ENCODE data around the gene PDGFC.

The PDGFC gene

GRCh38 chr4:156961196-156962057 lies 10.2 kb downstream of the PDGFC start:
- H3K27me3 ChIP-seq (ENCODE audit: control insufficient read depth in 1 of 2, insufficient read depth in 2 of 2, low read length in 2 of 2): no peaks in the 10 kb centered on the region
- peak overlapping the region in 1 of 2 donors; percentile 44 for H3K4me3 ChIP-seq (ENCODE audit: low read length in 2 of 2)
- H3K36me3 ChIP-seq (ENCODE audit: control insufficient read depth in 2 of 2, insufficient read depth in 2 of 2, low read length in 2 of 2): no peaks in the 10 kb centered on the region
- no peak overlapping the region for H3K9ac ChIP-seq (ENCODE audit: low read length in 2 of 2)
- peaks cover 8% of the 10 kb centered on the region for H3K4me1 ChIP-seq (ENCODE audit: control insufficient read depth, insufficient read depth, low read length)
- peak overlapping the region; percentile 50 for H3K27ac ChIP-seq (ENCODE audit: low read length)
- H3K9me3 ChIP-seq (ENCODE audit: control insufficient read depth in 2 of 2, low read length in 2 of 2): no peaks in the 10 kb centered on the region

- Histone ChIP-seq H3K4me3 (ENCODE audit: low read length in 2 of 2) (no peak overlapping the region), H3K36me3 (ENCODE audit: control insufficient read depth in 2 of 2, insufficient read depth in 2 of 2, low read length in 2 of 2) (no peaks in the 10 kb centered on the region), H3K9ac (ENCODE audit: low read length in 2 of 2) (no peak overlapping the region), H3K27ac (ENCODE audit: low read length) (no peak overlapping the region), H3K27me3 (ENCODE audit: control insufficient read depth in 1 of 2, insufficient read depth in 2 of 2, low read length in 2 of 2) (no peaks in the 10 kb centered on the region), H3K9me3 (ENCODE audit: control insufficient read depth in 2 of 2, low read length in 2 of 2) (no peaks in the 10 kb centered on the region), H3K4me1 (ENCODE audit: control insufficient read depth, insufficient read depth, low read length) (peaks cover 12% of the 10 kb centered on the region)
These were observed 12.3 kb downstream of the PDGFC start for GRCh38 chr4:156959298-156959702.

DNA sequence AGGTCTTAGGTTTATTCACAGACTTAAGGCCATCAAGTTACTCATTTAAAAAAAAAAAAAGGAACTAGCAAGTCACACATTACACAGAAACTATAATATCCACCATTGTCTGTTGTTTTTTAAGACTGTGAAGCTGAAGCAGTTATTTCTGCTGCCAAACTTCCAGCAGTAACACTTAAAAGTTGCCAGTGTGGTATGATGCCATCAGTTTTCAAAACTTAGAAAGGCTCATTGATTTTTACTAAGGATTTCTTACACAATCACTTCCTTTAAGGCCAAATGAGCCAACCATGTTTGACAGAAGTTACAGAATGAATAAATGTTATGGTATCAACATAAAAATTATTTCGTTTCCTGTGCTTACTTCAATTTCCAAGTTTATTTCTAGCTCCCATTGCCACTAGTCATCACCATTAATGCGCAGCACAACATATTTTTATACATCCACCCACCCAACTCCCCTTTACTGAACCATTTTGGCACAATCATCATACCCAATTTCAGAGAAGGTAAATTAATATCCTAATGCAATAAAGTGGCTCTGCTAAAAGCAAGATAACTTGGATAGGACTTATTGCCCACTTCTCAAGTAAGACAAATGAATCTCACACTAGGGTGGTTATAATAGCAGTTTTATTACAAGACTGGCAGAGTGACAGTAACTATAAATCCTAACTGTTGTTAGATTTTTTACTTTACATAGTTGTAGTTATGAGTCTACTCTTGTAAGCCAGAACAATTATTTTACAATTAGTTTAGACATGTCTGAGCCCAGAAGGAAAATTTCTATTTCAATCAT lies 13.1 kb downstream of the PDGFC start:
- H3K27ac ChIP-seq (ENCODE audit: low read length): no peak overlapping the region
- H3K4me1 ChIP-seq (ENCODE audit: control insufficient read depth, insufficient read depth, low read length): peaks cover 12% of the 10 kb centered on the region
- no peaks in the 10 kb centered on the region for H3K9me3 ChIP-seq (ENCODE audit: control insufficient read depth in 2 of 2, low read length in 2 of 2)
- no peaks in the 10 kb centered on the region for H3K36me3 ChIP-seq (ENCODE audit: control insufficient read depth in 2 of 2, insufficient read depth in 2 of 2, low read length in 2 of 2)
- no peak overlapping the region for H3K4me3 ChIP-seq (ENCODE audit: low read length in 2 of 2)
- no peak overlapping the region for H3K9ac ChIP-seq (ENCODE audit: low read length in 2 of 2)
- H3K27me3 ChIP-seq (ENCODE audit: control insufficient read depth in 1 of 2, insufficient read depth in 2 of 2, low read length in 2 of 2): no peaks in the 10 kb centered on the region

DNA sequence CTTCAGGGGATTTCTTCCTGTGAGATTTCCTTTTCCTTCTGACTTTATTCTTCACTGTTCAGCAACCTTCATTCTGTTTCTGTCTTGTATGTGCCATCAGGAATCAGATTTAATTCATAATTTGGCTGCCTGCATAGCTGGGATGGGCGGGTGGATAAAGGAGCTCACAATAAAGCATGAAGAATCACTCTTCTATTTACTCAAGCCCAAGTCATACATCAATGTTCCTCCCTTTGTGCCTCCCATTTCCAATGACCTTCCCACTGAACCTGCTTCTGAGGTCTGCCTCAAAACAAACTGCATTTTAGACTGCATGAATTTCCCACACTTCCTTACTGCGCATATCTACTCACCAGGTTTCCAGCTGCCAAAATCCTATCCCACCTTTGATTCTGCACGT lies 14.0 kb downstream of the PDGFC start:
- peaks cover 8% of the 10 kb centered on the region for H3K4me1 ChIP-seq (ENCODE audit: control insufficient read depth, insufficient read depth, low read length)

DNA sequence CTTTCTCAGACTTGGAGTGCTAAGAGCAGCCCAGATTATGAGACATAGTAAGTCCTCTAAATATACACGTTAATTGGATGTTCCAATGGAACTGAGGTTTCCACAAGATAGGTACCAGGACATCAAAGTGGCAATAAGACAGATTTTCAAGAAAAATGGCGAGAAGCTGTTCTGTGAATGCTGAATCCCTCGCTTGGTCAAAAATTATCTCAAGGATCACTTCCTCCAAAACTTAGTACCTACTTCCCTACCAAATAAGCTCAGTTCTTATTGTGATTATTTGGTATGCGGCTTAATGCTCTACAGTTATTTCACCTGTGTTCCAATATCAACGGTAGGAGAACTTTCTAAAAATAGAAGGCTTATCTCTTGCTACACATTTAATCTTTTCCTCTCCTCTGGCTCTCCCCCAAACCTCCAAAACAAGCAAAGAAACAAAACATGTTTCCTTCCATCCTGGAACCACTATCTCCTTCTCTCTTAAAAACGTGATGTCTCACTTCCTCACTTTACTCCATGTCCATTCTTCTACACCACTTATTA lies 14.7 kb downstream of the PDGFC start:
- Histone ChIP-seq H3K9me3 (ENCODE audit: control insufficient read depth in 2 of 2, low read length in 2 of 2) (no peaks in the 10 kb centered on the region), H3K4me3 (ENCODE audit: low read length in 2 of 2) (no peak overlapping the region), H3K36me3 (ENCODE audit: control insufficient read depth in 2 of 2, insufficient read depth in 2 of 2, low read length in 2 of 2) (no peaks in the 10 kb centered on the region), H3K9ac (ENCODE audit: low read length in 2 of 2) (no peak overlapping the region), H3K27me3 (ENCODE audit: control insufficient read depth in 1 of 2, insufficient read depth in 2 of 2, low read length in 2 of 2) (no peaks in the 10 kb centered on the region), H3K4me1 (ENCODE audit: control insufficient read depth, insufficient read depth, low read length) (peaks cover 8% of the 10 kb centered on the region), H3K27ac (ENCODE audit: low read length) (no peak overlapping the region)

More for the DNA sequence above, 14.0 kb downstream of the PDGFC start:
- no peak overlapping the region for H3K27ac ChIP-seq (ENCODE audit: low read length)
- no peak overlapping the region for H3K4me3 ChIP-seq (ENCODE audit: low read length in 2 of 2)
- H3K36me3 ChIP-seq (ENCODE audit: control insufficient read depth in 2 of 2, insufficient read depth in 2 of 2, low read length in 2 of 2): no peaks in the 10 kb centered on the region
- no peaks in the 10 kb centered on the region for H3K9me3 ChIP-seq (ENCODE audit: control insufficient read depth in 2 of 2, low read length in 2 of 2)
- H3K27me3 ChIP-seq (ENCODE audit: control insufficient read depth in 1 of 2, insufficient read depth in 2 of 2, low read length in 2 of 2): no peaks in the 10 kb centered on the region
- H3K9ac ChIP-seq (ENCODE audit: low read length in 2 of 2): no peak overlapping the region

DNA sequence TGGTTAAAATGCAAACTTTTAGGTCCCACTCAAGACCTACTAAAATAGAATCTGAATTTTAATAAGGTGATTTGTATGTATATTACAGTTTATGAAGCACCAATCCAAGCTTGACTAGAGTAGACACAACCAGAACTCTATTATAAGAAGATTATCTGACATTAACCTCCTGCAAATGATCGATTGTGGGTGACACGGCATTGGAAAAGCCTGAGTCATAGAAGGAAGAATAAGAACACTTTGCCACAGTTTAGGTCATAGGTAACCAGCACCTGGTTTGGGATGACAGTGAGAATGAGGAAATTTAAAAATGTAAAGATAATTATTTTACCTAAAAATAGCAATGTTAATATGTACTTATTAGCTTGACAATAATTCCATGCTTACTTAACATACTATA lies 15.2 kb downstream of the PDGFC start:
- Histone ChIP-seq H3K9ac (ENCODE audit: low read length in 2 of 2) (no peak overlapping the region), H3K9me3 (ENCODE audit: control insufficient read depth in 2 of 2, low read length in 2 of 2) (no peaks in the 10 kb centered on the region), H3K36me3 (ENCODE audit: control insufficient read depth in 2 of 2, insufficient read depth in 2 of 2, low read length in 2 of 2) (no peaks in the 10 kb centered on the region), H3K4me1 (ENCODE audit: control insufficient read depth, insufficient read depth, low read length) (peaks cover 8% of the 10 kb centered on the region), H3K4me3 (ENCODE audit: low read length in 2 of 2) (no peak overlapping the region), H3K27ac (ENCODE audit: low read length) (no peak overlapping the region), H3K27me3 (ENCODE audit: control insufficient read depth in 1 of 2, insufficient read depth in 2 of 2, low read length in 2 of 2) (no peaks in the 10 kb centered on the region)

- Histone ChIP-seq H3K27ac (ENCODE audit: low read length) (no peak overlapping the region), H3K9me3 (ENCODE audit: control insufficient read depth in 2 of 2, low read length in 2 of 2) (no peaks in the 10 kb centered on the region), H3K9ac (ENCODE audit: low read length in 2 of 2) (no peak overlapping the region), H3K4me3 (ENCODE audit: low read length in 2 of 2) (no peak overlapping the region), H3K36me3 (ENCODE audit: control insufficient read depth in 2 of 2, insufficient read depth in 2 of 2, low read length in 2 of 2) (no peaks in the 10 kb centered on the region), H3K27me3 (ENCODE audit: control insufficient read depth in 1 of 2, insufficient read depth in 2 of 2, low read length in 2 of 2) (no peaks in the 10 kb centered on the region), H3K4me1 (ENCODE audit: control insufficient read depth, insufficient read depth, low read length) (peaks cover 14% of the 10 kb centered on the region)
These were observed 17.0 kb downstream of the PDGFC start for GRCh38 chr4:156954587-156954986.

DNA sequence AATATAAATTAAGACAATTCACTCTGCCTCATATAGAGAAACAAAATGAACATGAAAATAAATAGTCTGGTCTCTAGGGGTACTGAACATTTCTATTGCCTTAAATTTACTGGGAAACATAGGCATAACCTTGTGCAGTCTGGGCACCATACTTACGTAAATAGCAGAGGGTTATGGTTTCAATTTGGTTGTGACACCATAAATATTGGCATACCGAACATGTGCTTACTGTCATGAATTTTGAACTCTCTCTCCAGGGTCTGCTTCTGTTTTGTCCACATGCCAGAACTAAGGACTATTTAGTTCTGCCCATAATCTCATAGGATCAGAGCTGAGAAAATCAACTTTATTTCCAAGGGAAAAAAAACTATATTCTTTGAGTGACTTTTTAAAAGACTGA lies 17.6 kb downstream of the PDGFC start:
- no peaks in the 10 kb centered on the region for H3K27me3 ChIP-seq (ENCODE audit: control insufficient read depth in 1 of 2, insufficient read depth in 2 of 2, low read length in 2 of 2)
- H3K9me3 ChIP-seq (ENCODE audit: control insufficient read depth in 2 of 2, low read length in 2 of 2): no peaks in the 10 kb centered on the region
- H3K9ac ChIP-seq (ENCODE audit: low read length in 2 of 2): no peak overlapping the region
- no peak overlapping the region for H3K27ac ChIP-seq (ENCODE audit: low read length)
- H3K4me1 ChIP-seq (ENCODE audit: control insufficient read depth, insufficient read depth, low read length): peaks cover 15% of the 10 kb centered on the region
- no peaks in the 10 kb centered on the region for H3K36me3 ChIP-seq (ENCODE audit: control insufficient read depth in 2 of 2, insufficient read depth in 2 of 2, low read length in 2 of 2)
- H3K4me3 ChIP-seq (ENCODE audit: low read length in 2 of 2): peak overlapping the region in 1 of 2 donors; percentile 10

DNA sequence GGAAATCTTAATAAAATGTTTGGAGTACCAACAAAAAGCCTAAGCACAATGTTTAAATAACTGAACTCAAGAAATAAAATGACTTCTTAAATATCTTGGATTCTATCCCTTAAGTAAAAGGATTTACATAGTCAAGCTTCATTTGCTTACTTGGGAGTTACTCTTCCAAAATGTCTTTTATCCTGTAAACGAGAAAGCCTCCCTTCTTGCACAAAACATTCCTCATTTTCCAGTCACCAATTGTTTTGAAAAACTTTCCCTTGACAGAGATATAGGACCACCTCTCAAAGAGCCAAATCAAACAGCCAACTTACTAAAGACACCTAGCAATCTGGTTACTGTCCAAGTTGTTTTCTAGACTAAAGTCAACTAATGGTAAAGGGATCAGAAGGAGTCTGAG lies 18.6 kb downstream of the PDGFC start:
- Histone ChIP-seq H3K27ac (ENCODE audit: low read length) (no peak overlapping the region), H3K9me3 (ENCODE audit: control insufficient read depth in 2 of 2, low read length in 2 of 2) (no peaks in the 10 kb centered on the region), H3K4me3 (ENCODE audit: low read length in 2 of 2) (no peak overlapping the region), H3K27me3 (ENCODE audit: control insufficient read depth in 1 of 2, insufficient read depth in 2 of 2, low read length in 2 of 2) (no peaks in the 10 kb centered on the region), H3K36me3 (ENCODE audit: control insufficient read depth in 2 of 2, insufficient read depth in 2 of 2, low read length in 2 of 2) (no peaks in the 10 kb centered on the region), H3K4me1 (ENCODE audit: control insufficient read depth, insufficient read depth, low read length) (peaks cover 15% of the 10 kb centered on the region), H3K9ac (ENCODE audit: low read length in 2 of 2) (no peak overlapping the region)

DNA sequence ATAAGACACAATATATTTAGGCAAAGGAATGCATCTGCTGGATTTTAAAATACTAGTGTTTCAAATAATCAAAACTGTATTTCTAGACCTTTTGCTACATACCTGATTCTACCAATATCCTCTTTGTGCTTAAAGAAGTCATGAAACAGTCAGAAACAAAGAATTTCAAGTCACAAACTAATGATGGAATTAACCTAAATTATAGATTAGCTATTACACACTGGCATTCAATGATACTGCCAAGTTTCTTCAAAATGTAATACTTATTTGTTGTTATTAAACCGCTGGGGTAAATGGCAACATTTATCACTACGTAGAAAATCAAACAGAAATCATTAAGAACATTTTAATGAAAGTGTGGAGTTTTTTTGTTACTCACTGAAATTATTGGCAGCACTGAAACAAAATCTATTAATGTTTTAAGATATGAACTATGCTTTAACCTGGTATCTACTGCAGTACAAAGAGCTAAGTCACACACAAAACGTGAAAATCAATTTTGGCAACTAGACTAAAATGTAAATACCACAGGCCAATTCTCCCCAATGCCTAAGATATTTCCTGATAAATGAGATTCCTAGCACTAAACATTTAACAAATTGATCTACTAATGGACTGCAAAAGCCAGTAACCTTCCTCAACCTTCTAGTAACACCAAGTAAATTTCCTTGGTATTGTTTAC lies 19.4 kb downstream of the PDGFC start:
- H3K9me3 ChIP-seq (ENCODE audit: control insufficient read depth in 2 of 2, low read length in 2 of 2): no peaks in the 10 kb centered on the region
- no peaks in the 10 kb centered on the region for H3K27me3 ChIP-seq (ENCODE audit: control insufficient read depth in 1 of 2, insufficient read depth in 2 of 2, low read length in 2 of 2)
- peaks cover 15% of the 10 kb centered on the region for H3K4me1 ChIP-seq (ENCODE audit: control insufficient read depth, insufficient read depth, low read length)
- no peaks in the 10 kb centered on the region for H3K36me3 ChIP-seq (ENCODE audit: control insufficient read depth in 2 of 2, insufficient read depth in 2 of 2, low read length in 2 of 2)
- H3K27ac ChIP-seq (ENCODE audit: low read length): no peak overlapping the region
- H3K4me3 ChIP-seq (ENCODE audit: low read length in 2 of 2): no peak overlapping the region
- H3K9ac ChIP-seq (ENCODE audit: low read length in 2 of 2): no peak overlapping the region
